Pancreas (tissue), 10 donors: ENCODE data around the gene TMOD1. TPM values are rescaled to one million over a fixed set of nuclear protein-coding genes. Genes with fewer than 3 reads are reported as not detected.
"Not testable (repeated sequence)": the region's sequence is repeated elsewhere in the genome, so short reads cannot be mapped to it uniquely, and the experiment has no call there.

Source experiments
- ATAC-seq, 4 donors: fragments of 200-7000 bp; cut with Tn5 transposase; one replicate each; pipeline versions ENCODE4 v1.8.0 to v1.9.1; 2020; ENCODE audit warnings: mild to moderate bottlenecking in 4 of 4, moderate library complexity in 4 of 4
- DNase-seq, 6 donors: peaks; one replicate each; pipeline ENCODE4 v3.0.0-alpha.2; 2020
- FAIRE-seq: peaks from 2 replicates; lab custom pipeline; 2012; peaks lifted over from hg19 to GRCh38; lab: Jason Lieb, UNC
- H3K27ac ChIP-seq, 4 donors: fragments of 200-600 bp; sonication (generic); 1 replicate in 3 of 4; 2 replicates in 1 of 4; pipeline versions ENCODE4 v1.5.0 to v1.8.0; 2020
- H3K27me3 ChIP-seq, 4 donors: fragments of 200-600 bp; one replicate each; pipeline ENCODE4 v1.8.0; 2021
- H3K36me3 ChIP-seq, 3 donors: fragments of 200-600 bp; sonication (generic) in 1 of 3; one replicate each; pipeline versions ENCODE4 v1.5.0 to v1.8.0; 2020 to 2021
- H3K4me1 ChIP-seq, 3 donors: fragments of 200-600 bp; one replicate each; pipeline ENCODE4 v1.8.0; 2021
- H3K4me3 ChIP-seq, 4 donors: fragments of 200-600 bp; sonication (generic) in 2 of 4; one replicate each; pipeline versions ENCODE4 v1.5.0 to v1.8.0; 2020 to 2021
- H3K9me3 ChIP-seq, 4 donors: fragments of 200-600 bp; one replicate each; pipeline ENCODE4 v1.8.0; 2021
- CTCF ChIP-seq, 4 donors: fragments of 200-600 bp; sonication (generic) in 3 of 4; IDR thresholded peaks; one replicate each; pipeline versions ENCODE4 v1.5.0 to v1.8.0; 2021; ENCODE audit warnings: antibody characterized with exemption in 4 of 4
- WGBS, 2 donors: extraction: QIAGEN DNeasy Blood & Tissue Kit; methylation state at CpG; one replicate each; pipeline ENCODE4 v1.1.7; 2013; 5-methylcytosine and 5-hydroxymethylcytosine counted together
- intact Hi-C, 3 donors: fragments of 100-400 bp; cut with DNase I; formaldehyde crosslinking; loops; one replicate each; pipeline versions ENCODE4 v1.11.1 to v1.14.2; 2022
- polyA plus RNA-seq, 2 donors: library from polyadenylated mRNA; stranded (reverse); fragments of 200-250 nt; gene quantifications; one replicate each; pipeline ENCODE4 v1.2.3, GENCODE V29; 2013
- total RNA-seq, 6 donors: library from RNA; stranded (reverse); fragmentation: NEBNext Ultra II Directional in 4 of 6; extraction: Animal tissue kit (Norgen Biotek cat#: 25700) in 4 of 6; gene quantifications; one replicate each; pipeline versions ENCODE4 v1.2.1 to v1.2.4, GENCODE V29; 2021 to 2023
- donor health status: healthy with polysubstance abuse.
- donor health status: DM: no; HTN: no; CAD: no; lungs with moderate emphysema.
- donor health status: DM: no; HTN: no; CAD: no.
- donor health status: control.
- donor health status: control.
- donor health status: Bipolar disorder and iron deficiency.
- donor health status: DM: yes; HTN: yes; CAD: no.
- donor health status: DM: no; HTN: no; CAD: no.
- donor health status: DM: no; HTN: no; CAD: no.
- donor health status: DM: yes; HTN: yes; CAD: no.

Gene TMOD1
- total and polyA plus RNA-seq, 8 donors = 8.4 to 28.7 (median 12.3) TPM

DNA sequence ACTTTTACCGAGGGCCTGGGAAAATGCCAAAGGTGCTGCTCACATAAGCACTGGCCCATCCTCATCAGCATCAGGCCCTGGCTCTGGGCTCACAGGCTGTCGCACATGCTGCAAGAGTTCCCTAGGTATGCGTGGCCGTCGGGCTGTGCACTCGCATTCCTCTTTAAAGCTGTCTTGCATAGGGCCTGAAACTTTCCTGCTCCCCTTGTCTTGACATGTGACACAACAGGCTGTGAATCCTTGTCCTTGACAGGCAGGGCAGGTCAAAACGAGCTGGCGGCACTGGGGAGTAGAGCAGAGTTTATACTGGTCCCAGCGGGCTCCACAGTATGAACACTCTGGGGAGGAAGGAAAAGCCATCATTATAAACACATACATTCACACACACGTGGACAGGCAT, 101.0 kb downstream of the TMOD1 start:
- no peak for TF ChIP-seq CTCF (IDR thresholded peaks at IDR 0.05)
- H3K27ac ChIP-seq = no peak overlapping the region
- no peak for DNase-seq
- FAIRE-seq = no peak
- no peaks in the 10 kb centered on the region for H3K9me3 ChIP-seq
- H3K27me3 ChIP-seq = no peaks in the 10 kb centered on the region
- H3K4me1 ChIP-seq = no peaks in the 10 kb centered on the region
- intact Hi-C loops = no loop called here
- peaks cover 0 to 55% (median 18%) of the 10 kb centered on the region in 3 donors for H3K36me3 ChIP-seq
- H3K4me3 ChIP-seq = no peak overlapping the region
- WGBS, 2 donors = 82% methylated on average over 10 of the region's 10 CpGs
- ATAC-seq = no peak

GRCh38 chr9:97604901-97605645, 103.6 kb downstream of the TMOD1 start:
- FAIRE-seq = no peak
- TF ChIP-seq CTCF (IDR thresholded peaks at IDR 0.05) = no peak
- H3K4me1 ChIP-seq = no peaks in the 10 kb centered on the region
- H3K9me3 ChIP-seq = no peaks in the 10 kb centered on the region
- H3K4me3 ChIP-seq = no peak overlapping the region
- DNase-seq = no peak
- no peak overlapping the region for H3K27ac ChIP-seq
- H3K36me3 ChIP-seq = peaks cover 0 to 56% (median 18%) of the 10 kb centered on the region in 3 donors
- no peak for ATAC-seq
- 94 to 95% methylated on average over 17 of the region's 17 CpGs for WGBS, 2 donors
- H3K27me3 ChIP-seq = no peaks in the 10 kb centered on the region
- intact Hi-C loops = no loop called here

DNA sequence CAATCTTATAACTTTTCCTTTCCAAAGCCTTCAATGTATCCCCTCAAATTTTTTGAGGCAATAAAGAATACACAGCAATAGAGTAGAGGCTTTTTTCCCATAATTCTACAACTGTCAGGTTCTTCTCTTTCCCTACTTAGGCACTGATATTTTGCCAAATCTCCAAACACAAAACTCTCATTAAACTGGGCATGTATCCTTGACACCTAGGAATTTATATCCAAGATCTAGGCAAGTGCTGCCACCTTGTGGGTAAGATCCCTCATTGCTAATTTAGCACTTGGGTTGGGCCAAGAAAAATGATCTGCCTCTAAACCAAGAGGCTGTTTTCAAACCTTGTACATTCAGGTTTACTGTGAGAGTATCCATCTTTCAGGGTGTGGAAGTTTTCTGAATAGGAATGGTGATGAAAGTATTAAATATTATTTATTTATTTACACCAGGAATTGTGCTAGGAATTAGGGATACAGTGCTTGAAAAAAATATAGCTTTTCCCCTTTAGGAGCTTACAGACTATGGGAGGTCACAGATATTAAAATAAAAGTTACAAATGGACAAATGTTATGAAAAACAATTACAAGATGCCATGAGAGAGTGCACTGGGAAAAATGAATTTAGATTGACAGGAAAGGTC, 114.1 kb downstream of the TMOD1 start:
- intact Hi-C loops = no loop called here
- H3K9me3 ChIP-seq = no peaks in the 10 kb centered on the region
- no peaks in the 10 kb centered on the region for H3K4me1 ChIP-seq
- peaks cover 0 to 22% (median 5%) of the 10 kb centered on the region in 3 donors for H3K36me3 ChIP-seq
- no peak overlapping the region for H3K27ac ChIP-seq
- DNase-seq (peak in 3 of 6 donors; percentile 49 to 70 (median 52)), ATAC-seq (peak; percentile 81 to 96 (median 94)), FAIRE-seq (peak; percentile 93)
- no peak overlapping the region for H3K4me3 ChIP-seq
- TF ChIP-seq CTCF (IDR thresholded peaks at IDR 0.05) = peak; percentile 60 to 73 (median 70)
- H3K27me3 ChIP-seq = no peaks in the 10 kb centered on the region

- H3K4me1 ChIP-seq = no peaks in the 10 kb centered on the region
- no peak for TF ChIP-seq CTCF (IDR thresholded peaks at IDR 0.05)
- H3K36me3 ChIP-seq = peaks cover 0 to 24% (median 5%) of the 10 kb centered on the region in 3 donors
- intact Hi-C loops = no loop called here
- no peak overlapping the region for H3K4me3 ChIP-seq
- no peaks in the 10 kb centered on the region for H3K9me3 ChIP-seq
- DNase-seq (no peak), FAIRE-seq (no peak), ATAC-seq (no peak)
- H3K27me3 ChIP-seq = no peaks in the 10 kb centered on the region
- 77 to 83% methylated on average over 1 of the region's 1 CpG for WGBS, 2 donors
- H3K27ac ChIP-seq = no peak overlapping the region
Measured at GRCh38 chr9:97617939-97618416, 116.5 kb downstream of the TMOD1 start.

DNA sequence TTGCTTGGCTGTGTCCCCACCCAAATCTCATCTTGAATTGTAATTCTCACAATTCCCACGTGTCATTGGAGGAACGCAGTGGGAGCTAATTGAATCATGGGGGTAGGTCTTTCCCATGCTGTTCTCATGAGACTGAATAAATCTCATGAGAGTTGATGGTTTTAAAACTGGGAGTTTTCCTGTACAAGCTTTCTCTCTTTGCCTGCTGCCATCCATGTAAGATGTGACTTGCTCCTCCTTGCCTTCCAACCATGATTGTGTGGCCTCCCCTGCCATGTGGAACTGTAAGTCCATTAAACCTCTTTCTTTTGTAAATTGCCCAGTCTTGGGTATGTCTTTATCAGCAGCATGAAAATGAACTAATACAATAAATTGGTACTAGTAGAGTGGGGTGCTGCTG, 118.6 kb downstream of the TMOD1 start:
- ATAC-seq, H3K27ac ChIP-seq, FAIRE-seq, H3K27me3 ChIP-seq, H3K9me3 ChIP-seq, H3K4me3 ChIP-seq, H3K4me1 ChIP-seq, intact Hi-C loops, DNase-seq: not testable (repeated sequence)
- H3K36me3 ChIP-seq = peaks cover 0 to 37% (median 5%) of the 10 kb centered on the region in 3 donors
- 93 to 97% methylated on average over 2 of the region's 2 CpGs for WGBS, 2 donors

DNA sequence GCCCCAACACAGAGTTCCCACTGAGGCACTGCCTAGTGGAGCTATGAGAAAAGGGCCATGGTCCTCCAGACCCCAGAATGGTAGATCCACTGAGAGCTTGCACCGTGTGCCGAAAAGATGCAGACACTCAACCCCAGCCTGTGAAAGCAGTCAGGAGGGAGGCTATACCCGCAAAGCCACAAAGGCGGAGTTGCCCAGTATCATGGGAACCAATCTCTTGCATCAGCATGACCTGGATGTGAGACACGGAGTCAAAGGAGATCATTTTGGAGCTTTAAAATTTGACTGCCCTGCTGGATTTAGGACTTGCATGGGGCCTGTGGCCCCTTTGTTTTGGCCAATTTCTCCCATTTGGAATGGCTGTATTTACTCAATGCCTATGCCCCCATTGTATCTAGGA, 121.0 kb downstream of the TMOD1 start:
- FAIRE-seq, H3K4me1 ChIP-seq, H3K27me3 ChIP-seq, ATAC-seq, H3K4me3 ChIP-seq, DNase-seq, H3K27ac ChIP-seq, intact Hi-C loops, H3K9me3 ChIP-seq: not testable (repeated sequence)
- peaks cover 0 to 30% (median 1%) of the 10 kb centered on the region in 3 donors for H3K36me3 ChIP-seq
- 92 to 96% methylated on average over 5 of the region's 5 CpGs for WGBS, 2 donors
